Panc1 (cell line): ENCODE results near the gene GALNT15. TPM values are rescaled to one million over a fixed set of nuclear protein-coding genes. Genes with fewer than 3 reads are reported as not detected.

Experiments used
- ATAC-seq: fragments of 200-7000 bp; cut with Tn5 transposase; 2 replicates; pipeline ENCODE4 v1.9.1; 2020; ENCODE audit warnings: mild to moderate bottlenecking, moderate library complexity
- BruUV-seq: library from RNA; stranded (reverse); fragments of 400-500 nt; replicated peaks from 2 replicates; lab custom pipeline; 2021; lab: Mats Ljungman, UMichigan
- CTCF ChIA-PET: fragments of 300-600 bp; sonication (Branson Sonifier 250); formaldehyde crosslinking; loops from one replicate; lab custom pipeline; 2022; ENCODE audit warnings: antibody characterized with exemption; lab: Charles Lee
- POLR2A ChIA-PET: fragments of 300-600 bp; sonication (Branson Sonifier 250); formaldehyde crosslinking; loops from one replicate; lab custom pipeline; 2022; ENCODE audit warnings: antibody characterized with exemption; lab: Charles Lee
- DNase-seq: peaks from one replicate; pipeline ENCODE4 v3.0.0-alpha.2; 2010; ENCODE audit warnings: low read depth, low spot score
- H3K27ac ChIP-seq: 2 replicates; pipeline ENCODE4 v1.5.1; 2011; ENCODE audit warnings: mild to moderate bottlenecking, low read length, inconsistent platforms
- H3K27me3 ChIP-seq: fragments of 200-500 bp; sonication (Bioruptor generic); 2 replicates; pipeline ENCODE4 v1.6.0; 2014; ENCODE audit warnings: low read length, inconsistent platforms; ENCODE audit not compliant: control insufficient read depth, insufficient read depth
- H3K36me3 ChIP-seq: fragments of 200-500 bp; sonication (Bioruptor generic); 2 replicates; pipeline ENCODE4 v1.5.1; 2014; ENCODE audit warnings: inconsistent platforms, mild to moderate bottlenecking, low read length, moderate library complexity; ENCODE audit not compliant: control insufficient read depth, insufficient read depth
- H3K4me1 ChIP-seq: 2 replicates; pipeline ENCODE4 v1.5.1; 2011; ENCODE audit warnings: inconsistent platforms, mild to moderate bottlenecking, low read length, moderate library complexity; ENCODE audit not compliant: control insufficient read depth, insufficient read depth
- H3K4me3 ChIP-seq, 2 experiments: 2 replicates each; pipeline ENCODE4 v1.5.1; 2011 to 2012; ENCODE audit warnings: low read depth in 2 of 2, low read length in 2 of 2, mild to moderate bottlenecking in 2 of 2, inconsistent platforms in 1 of 2, moderate library complexity in 1 of 2
- H3K9me3 ChIP-seq: fragments of 200-500 bp; sonication (Bioruptor generic); 2 replicates; pipeline ENCODE4 v1.5.1; 2014; ENCODE audit warnings: low read depth, mild to moderate bottlenecking, inconsistent platforms, low read length, moderate library complexity; ENCODE audit not compliant: control insufficient read depth, insufficient read depth
- CTCF ChIP-seq: fragments of 450-650 bp; IDR thresholded peaks from 2 replicates; pipeline ENCODE4 v1.5.1; 2017; ENCODE audit warnings: mild to moderate bottlenecking
- POLR2AphosphoS5 ChIP-seq: IDR thresholded peaks from 2 replicates; pipeline ENCODE4 v1.6.1; 2012; ENCODE audit warnings: mild to moderate bottlenecking, low read depth, low read length, moderate library complexity
- REST ChIP-seq, 2 experiments: IDR thresholded peaks; 2 replicates each; pipeline ENCODE4 v1.6.1; 2011 to 2012; ENCODE audit warnings: low read depth in 2 of 2, control low read depth in 1 of 2, low read length in 1 of 2, mild to moderate bottlenecking in 1 of 2, moderate library complexity in 1 of 2; ENCODE audit not compliant: insufficient read depth in 1 of 2
- SIN3A ChIP-seq: IDR thresholded peaks from 2 replicates; pipeline ENCODE4 v1.6.1; 2012; ENCODE audit warnings: low read depth, mild to moderate bottlenecking, low read length, moderate library complexity, borderline replicate concordance; ENCODE audit not compliant: insufficient read depth
- TCF7L2 ChIP-seq: IDR thresholded peaks from 2 replicates; pipeline ENCODE4 v1.6.1; 2011; ENCODE audit warnings: mild to moderate bottlenecking, low read depth, low read length, inconsistent platforms
- in situ Hi-C: cut with HindIII; loops from 2 replicates; pipeline ENCODE4 v1.10.0; 2016; ENCODE audit warnings: low sequenced_read_pairs, low pct_unique_long_range_greater_than_20kb
- intact Hi-C: fragments of 100-400 bp; cut with micrococcal nuclease; formaldehyde crosslinking; loops from one replicate; pipeline ENCODE4 v1.10.0; 2022; ENCODE audit not compliant: unreplicated experiment
- total RNA-seq: library from RNA; stranded (reverse); gene quantifications from one replicate; pipeline ENCODE4 v1.2.1, GENCODE V29; 2021; ENCODE audit not compliant: unreplicated experiment

GALNT15 gene
- total RNA-seq, 1 experiment from 2014 or later = 0.10 TPM

DNA sequence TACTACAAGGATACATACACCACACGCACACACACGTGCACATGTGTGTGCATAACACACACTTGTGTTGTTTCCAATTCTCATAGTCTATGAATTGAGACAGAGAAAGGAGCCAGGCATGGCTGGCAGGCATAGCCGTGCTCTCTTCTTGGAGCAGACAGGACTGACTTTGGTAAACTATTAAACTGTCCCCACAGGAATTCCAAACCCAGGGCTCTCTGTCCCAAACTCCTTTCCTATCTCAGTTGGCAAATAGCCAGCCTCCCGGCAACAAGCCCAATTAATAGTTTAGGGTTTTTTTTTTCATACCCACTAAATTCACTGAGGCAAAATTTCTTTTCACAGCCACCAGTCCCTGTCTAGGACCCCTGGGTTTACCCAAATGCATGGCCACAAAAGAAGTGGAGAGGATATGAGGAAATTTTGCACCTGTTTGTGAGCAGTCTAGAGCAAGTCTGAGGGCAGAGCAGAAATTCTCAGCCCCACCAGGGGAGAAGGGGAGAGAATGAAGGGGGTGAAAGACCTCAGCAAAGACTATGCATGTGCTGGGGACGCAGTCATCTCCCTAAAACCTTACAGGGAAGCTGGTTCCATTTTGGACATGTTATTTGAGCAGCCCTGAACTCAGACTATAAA is 17.8 kb downstream of the GALNT15 start:
- H3K27me3 ChIP-seq = no peaks in the 10 kb centered on the region
- DNase-seq (no peak), ATAC-seq (no peak)
- BruUV-seq = no TSS peak
- intact Hi-C loops = no loop called here
- H3K27ac ChIP-seq = no peak overlapping the region
- in situ Hi-C loops = no loop called here
- CTCF ChIA-PET = no interaction called here
- POLR2A ChIA-PET = no interaction called here
- H3K9me3 ChIP-seq = no peaks in the 10 kb centered on the region
- no peaks in the 10 kb centered on the region for H3K4me1 ChIP-seq
- no peak for TF ChIP-seq SIN3A
- no peak for TF ChIP-seq POLR2AphosphoS5
- TF ChIP-seq CTCF = no peak
- TF ChIP-seq REST (IDR thresholded peaks at IDR 0.05; ENCODE audit: insufficient read depth in 1 of 2, low read depth in 2 of 2, low read length in 1 of 2) = no peak
- TF ChIP-seq TCF7L2 = no peak
- no peaks in the 10 kb centered on the region for H3K36me3 ChIP-seq
- H3K4me3 ChIP-seq = no peak overlapping the region

DNA sequence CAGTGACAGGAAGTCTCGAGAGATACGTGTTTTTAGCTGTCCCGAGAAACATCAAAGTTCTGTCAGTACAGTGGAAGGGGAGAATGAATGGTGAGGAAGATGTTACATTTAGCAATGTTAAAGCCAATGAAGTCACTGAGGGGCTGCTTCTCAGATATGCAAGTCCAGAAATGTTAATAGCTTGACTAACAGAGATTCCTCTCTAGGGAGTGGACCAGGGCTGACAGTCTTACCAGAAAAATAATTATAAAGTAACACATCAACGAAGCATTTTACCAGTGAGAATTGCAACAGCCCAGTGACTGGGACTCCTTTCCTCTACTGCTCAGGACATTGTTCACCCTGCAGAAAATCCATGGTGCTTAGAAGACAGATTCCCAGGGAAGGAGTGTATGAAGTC is 23.9 kb downstream of the GALNT15 start:
- H3K27ac ChIP-seq = no peak overlapping the region
- intact Hi-C loops (no loop called here), in situ Hi-C loops (no loop called here)
- no peaks in the 10 kb centered on the region for H3K4me1 ChIP-seq
- no peaks in the 10 kb centered on the region for H3K36me3 ChIP-seq
- no TSS peak for BruUV-seq
- ATAC-seq = no peak
- ChIA-PET CTCF (no interaction called here), POLR2A (no interaction called here)
- DNase-seq = no peak
- no peak overlapping the region for H3K4me3 ChIP-seq
- TF ChIP-seq POLR2AphosphoS5 (no peak), TCF7L2 (no peak), SIN3A (no peak), CTCF (no peak), REST (IDR thresholded peaks at IDR 0.05; ENCODE audit: insufficient read depth in 1 of 2, low read depth in 2 of 2, low read length in 1 of 2) (no peak)
- no peaks in the 10 kb centered on the region for H3K27me3 ChIP-seq
- no peaks in the 10 kb centered on the region for H3K9me3 ChIP-seq
